Mesenchymal stem cell (in vitro differentiated cells and primary cell): Measurements from ENCODE around the gene PICK1.

Experiments used
- DNase-seq: peaks from one replicate; pipeline ENCODE4 v3.0.0-alpha.2; 2013
- H2AFZ ChIP-seq: one replicate; pipeline ENCODE4 v1.6.1; 2013; ENCODE audit warnings: low read depth, mild to moderate bottlenecking, control low read depth, inconsistent platforms, low read length, moderate library complexity
- H2AK5ac ChIP-seq: 2 replicates; pipeline ENCODE4 v1.6.1; 2013; ENCODE audit warnings: low read length, moderate library complexity, mild to moderate bottlenecking, inconsistent platforms; ENCODE audit not compliant: severe bottlenecking
- H2BK120ac ChIP-seq: one replicate; pipeline ENCODE4 v1.6.1; 2013; ENCODE audit warnings: low read depth, mild to moderate bottlenecking, inconsistent platforms, low read length, moderate library complexity
- H2BK12ac ChIP-seq, 2 experiments: one replicate each; pipeline ENCODE4 v1.6.1; 2013; ENCODE audit warnings: inconsistent platforms in 2 of 2, low read length in 2 of 2, mild to moderate bottlenecking in 2 of 2, moderate library complexity in 2 of 2, control low read depth in 1 of 2
- H2BK15ac ChIP-seq: one replicate; pipeline ENCODE4 v1.6.1; 2013; ENCODE audit warnings: mild to moderate bottlenecking, low read depth, inconsistent platforms; ENCODE audit not compliant: poor library complexity, severe bottlenecking
- H2BK5ac ChIP-seq: 2 replicates; pipeline ENCODE4 v1.6.1; 2013; ENCODE audit warnings: low read depth, mild to moderate bottlenecking, low read length, control low read depth, inconsistent platforms; ENCODE audit not compliant: poor library complexity, severe bottlenecking
- H3K14ac ChIP-seq, 2 experiments: one replicate each; pipeline ENCODE4 v1.6.1; 2013; ENCODE audit warnings: inconsistent platforms in 2 of 2, low read length in 2 of 2, control low read depth in 1 of 2, mild to moderate bottlenecking in 1 of 2, moderate library complexity in 1 of 2
- H3K18ac ChIP-seq, 2 experiments: one replicate each; pipeline ENCODE4 v1.6.1; 2013; ENCODE audit warnings: inconsistent platforms in 2 of 2, low read length in 2 of 2, control low read depth in 1 of 2, low read depth in 1 of 2, mild to moderate bottlenecking in 1 of 2
- H3K23ac ChIP-seq, 2 experiments: one replicate each; pipeline ENCODE4 v1.6.1; 2013; ENCODE audit warnings: inconsistent platforms in 2 of 2, low read length in 2 of 2, mild to moderate bottlenecking in 2 of 2, moderate library complexity in 2 of 2, control low read depth in 1 of 2
- H3K27ac ChIP-seq: 2 replicates; pipeline ENCODE4 v1.5.1; 2013; ENCODE audit warnings: mild to moderate bottlenecking, moderate library complexity, low read length, control low read depth, inconsistent platforms; ENCODE audit not compliant: poor library complexity, severe bottlenecking
- H3K27me3 ChIP-seq, 2 experiments: 2 replicates each; pipeline versions ENCODE4 v1.6.1 to v1.7.0; 2013; ENCODE audit warnings: low read length in 2 of 2, mild to moderate bottlenecking in 2 of 2, moderate library complexity in 2 of 2, control low read depth in 1 of 2, inconsistent platforms in 1 of 2; ENCODE audit not compliant: control insufficient read depth in 1 of 2, insufficient read depth in 1 of 2
- H3K36me3 ChIP-seq, 2 experiments: 2 replicates each; pipeline versions ENCODE4 v1.6.1 to v1.7.0; 2013; ENCODE audit warnings: low read length in 2 of 2, control low read depth in 1 of 2, inconsistent platforms in 1 of 2, low read depth in 1 of 2, mild to moderate bottlenecking in 1 of 2; ENCODE audit not compliant: insufficient read depth in 2 of 2, control insufficient read depth in 1 of 2
- H3K4ac ChIP-seq, 2 experiments: one replicate each; pipeline ENCODE4 v1.6.1; 2013; ENCODE audit warnings: inconsistent platforms in 2 of 2, low read length in 2 of 2, mild to moderate bottlenecking in 2 of 2, moderate library complexity in 2 of 2, control low read depth in 1 of 2, low read depth in 1 of 2
- H3K4me1 ChIP-seq: 2 replicates; pipeline ENCODE4 v1.6.1; 2013; ENCODE audit warnings: low read depth, low read length, control low read depth; ENCODE audit not compliant: control insufficient read depth, insufficient read depth
- H3K4me2 ChIP-seq: 2 replicates; pipeline ENCODE4 v1.6.1; 2013; ENCODE audit warnings: low read length, mild to moderate bottlenecking, inconsistent platforms; ENCODE audit not compliant: poor library complexity, severe bottlenecking
- H3K4me3 ChIP-seq, 2 experiments: 2 replicates each; pipeline versions ENCODE4 v1.5.1 to v1.7.0; 2013; ENCODE audit warnings: low read length in 2 of 2, mild to moderate bottlenecking in 2 of 2, control low read depth in 1 of 2, low read depth in 1 of 2; ENCODE audit not compliant: insufficient read depth in 1 of 2
- H3K79me1 ChIP-seq: replicated peaks from 2 replicates; pipeline ENCODE4 v1.6.1; 2013; ENCODE audit warnings: mild to moderate bottlenecking, control low read depth, low read length, inconsistent platforms; ENCODE audit not compliant: poor library complexity, severe bottlenecking
- H3K9ac ChIP-seq: 2 replicates; pipeline ENCODE4 v1.7.0; 2013; ENCODE audit warnings: mild to moderate bottlenecking, low read length, moderate library complexity
- H3K9me3 ChIP-seq: 2 replicates; pipeline ENCODE4 v1.7.0; 2013; ENCODE audit warnings: mild to moderate bottlenecking, low read length; ENCODE audit not compliant: control insufficient read depth
- H4K8ac ChIP-seq: one replicate; pipeline ENCODE4 v1.6.1; 2013; ENCODE audit warnings: inconsistent platforms, mild to moderate bottlenecking, low read length, moderate library complexity
- H4K91ac ChIP-seq: one replicate; pipeline ENCODE4 v1.6.1; 2013; ENCODE audit warnings: mild to moderate bottlenecking, low read length, inconsistent platforms
- WGBS: methylation state at CpG from one replicate; pipeline ENCODE4 v1.1.7; 2013; ENCODE audit warnings: mixed read lengths; 5-methylcytosine and 5-hydroxymethylcytosine counted together

The PICK1 gene

DNA sequence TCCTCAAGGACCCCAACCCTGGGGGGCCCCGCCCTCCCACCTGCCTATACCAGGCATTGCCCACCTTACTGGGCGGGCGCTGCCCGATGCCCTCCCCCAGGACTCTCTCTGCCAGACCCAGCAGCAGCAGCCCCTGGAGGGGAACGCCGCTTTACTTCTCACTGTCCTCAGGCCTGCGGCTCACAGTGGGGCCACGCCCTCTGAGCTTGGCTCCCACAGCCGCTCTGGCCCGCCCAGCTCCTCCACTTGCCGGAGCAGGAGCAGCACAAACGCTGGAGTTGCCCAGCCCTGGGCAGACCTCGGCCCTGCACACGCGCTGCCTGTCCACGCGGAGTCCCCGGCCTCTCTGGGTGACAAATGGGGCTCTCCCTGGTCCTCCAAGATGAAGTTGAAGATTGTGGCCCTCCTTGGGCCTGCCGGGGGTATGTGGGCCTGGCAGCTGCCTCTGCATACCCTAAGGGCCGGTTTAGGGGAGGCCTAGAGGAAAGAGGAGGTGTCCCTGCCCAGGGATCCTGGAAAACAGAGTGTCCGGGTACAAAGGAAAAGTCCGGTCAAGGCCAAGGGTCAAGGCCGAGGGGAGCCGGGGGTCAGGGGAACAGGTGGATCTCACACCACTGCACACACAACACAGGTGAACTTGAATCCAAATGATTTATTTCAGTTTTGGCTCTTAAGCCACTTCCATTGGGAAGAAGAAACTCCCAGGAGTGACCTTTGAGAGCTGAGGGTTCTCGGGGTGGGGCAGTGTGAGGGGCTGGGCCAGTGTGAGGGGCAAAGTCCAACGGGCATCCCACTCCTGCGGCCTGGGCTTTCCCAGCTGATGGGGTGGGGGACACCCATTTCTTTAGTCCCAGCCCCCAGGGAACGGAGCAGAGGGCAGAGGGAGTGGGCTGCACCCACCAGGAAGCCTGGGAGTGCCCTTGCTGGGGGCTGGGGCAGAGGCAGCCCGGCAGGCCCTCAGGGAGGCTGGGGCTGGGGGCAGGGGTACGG, 54.0 kb downstream of the PICK1 start:
- Histone ChIP-seq H2AFZ (no peak overlapping the region), H3K4me2 (no peak overlapping the region), H4K91ac (no peak overlapping the region), H3K18ac (no peak overlapping the region), H3K9ac (peak overlapping the region; percentile 44), H3K27ac (no peak overlapping the region), H4K8ac (no peak overlapping the region), H3K36me3 (peaks cover 0 to 24% of the 10 kb centered on the region in 2 experiments), H2AK5ac (peak overlapping the region; percentile 43), H2BK5ac (no peak overlapping the region), H3K4me3 (no peak overlapping the region), H3K4me1 (peaks cover 25% of the 10 kb centered on the region), H2BK15ac (peak overlapping the region; percentile 6), H3K79me1 (no peaks in the 10 kb centered on the region), H3K9me3 (no peaks in the 10 kb centered on the region), H3K14ac (no peak overlapping the region), H2BK120ac (no peak overlapping the region), H3K27me3 (peaks cover 0 to 10% of the 10 kb centered on the region in 2 experiments), H3K4ac (no peak overlapping the region), H2BK12ac (no peak overlapping the region), H3K23ac (no peak overlapping the region)
- DNase-seq: no peak
- WGBS: 74% methylated on average over 30 of the region's 30 CpGs

GRCh38 chr22:38111925-38112355, 54.7 kb downstream of the PICK1 start:
- DNase-seq: no peak
- Histone ChIP-seq H3K36me3 (peaks cover 0 to 24% of the 10 kb centered on the region in 2 experiments), H3K4me1 (peaks cover 25% of the 10 kb centered on the region), H2BK15ac (no peak overlapping the region), H3K4me3 (no peak overlapping the region), H2BK120ac (no peak overlapping the region), H2AK5ac (peak overlapping the region; percentile 78), H2BK5ac (no peak overlapping the region), H3K9ac (no peak overlapping the region), H3K4ac (no peak overlapping the region), H3K23ac (no peak overlapping the region), H3K18ac (no peak overlapping the region), H3K9me3 (no peaks in the 10 kb centered on the region), H3K14ac (no peak overlapping the region), H3K4me2 (no peak overlapping the region), H4K8ac (no peak overlapping the region), H3K79me1 (no peaks in the 10 kb centered on the region), H2BK12ac (no peak overlapping the region), H3K27ac (no peak overlapping the region), H4K91ac (no peak overlapping the region), H2AFZ (no peak overlapping the region), H3K27me3 (peaks cover 0 to 10% of the 10 kb centered on the region in 2 experiments)
- 86% methylated on average over 11 of the region's 11 CpGs for WGBS

DNA sequence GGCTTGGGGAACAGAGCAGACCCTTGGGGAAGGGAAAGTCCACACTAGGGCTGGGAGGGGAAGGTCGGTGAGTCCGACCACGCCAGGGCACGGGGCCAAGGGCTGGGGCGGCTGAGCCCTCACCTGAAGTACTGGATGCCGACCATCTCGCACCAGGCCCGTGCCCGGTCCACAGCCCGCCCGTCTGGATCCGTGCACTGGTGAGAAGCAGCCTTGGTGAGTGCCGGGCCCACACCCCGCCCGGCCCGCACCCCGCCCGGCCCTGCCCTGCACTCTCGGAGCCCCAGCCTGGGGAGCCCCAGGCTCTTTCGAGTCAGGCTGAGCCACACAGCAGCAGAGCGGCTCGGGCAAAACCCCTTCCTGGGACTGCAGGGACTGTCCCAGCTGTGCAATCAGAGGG, 55.2 kb downstream of the PICK1 start:
- Histone ChIP-seq H3K36me3 (peaks cover 0 to 24% of the 10 kb centered on the region in 2 experiments), H4K91ac (no peak overlapping the region), H3K79me1 (no peaks in the 10 kb centered on the region), H3K4ac (no peak overlapping the region), H3K27me3 (peaks cover 0 to 10% of the 10 kb centered on the region in 2 experiments), H3K27ac (no peak overlapping the region), H3K14ac (no peak overlapping the region), H2BK120ac (no peak overlapping the region), H3K4me2 (no peak overlapping the region), H3K23ac (no peak overlapping the region), H2BK15ac (no peak overlapping the region), H3K4me1 (peaks cover 25% of the 10 kb centered on the region), H2AFZ (no peak overlapping the region), H2BK5ac (no peak overlapping the region), H3K9ac (no peak overlapping the region), H2BK12ac (no peak overlapping the region), H4K8ac (no peak overlapping the region), H2AK5ac (peak overlapping the region; percentile 13), H3K4me3 (no peak overlapping the region), H3K9me3 (no peaks in the 10 kb centered on the region), H3K18ac (no peak overlapping the region)
- 94% methylated on average over 19 of the region's 22 CpGs for WGBS
- no peak for DNase-seq
